GM18907 (cell line): ENCODE data around the gene RPS21.
"Not testable (repeated sequence)": the region's sequence is repeated elsewhere in the genome, so short reads cannot be mapped to it uniquely, and the experiment has no call there.

ENCODE experiments used
- ATAC-seq: cut with Tn5 transposase; IDR thresholded peaks from one replicate; pipeline ENCODE4 v1.9.1; 2021; ENCODE audit warnings: mild to moderate bottlenecking, moderate library complexity; ENCODE audit not compliant: unreplicated experiment

RPS21 gene

GRCh38 chr20:62423326-62423706 is 36.4 kb downstream of the RPS21 start:
- ATAC-seq = no peak

- ATAC-seq = no peak
Measured at GRCh38 chr20:62424249-62425107, 37.6 kb downstream of the RPS21 start.

- no peak for ATAC-seq
Measured at GRCh38 chr20:62425281-62426058, 38.6 kb downstream of the RPS21 start.

- not testable (repeated sequence) for ATAC-seq
Measured at GRCh38 chr20:62426059-62426348, 39.1 kb downstream of the RPS21 start.

- no peak for ATAC-seq
Measured at GRCh38 chr20:62426699-62427131, 39.8 kb downstream of the RPS21 start.

- no peak for ATAC-seq
Measured at GRCh38 chr20:62427172-62428001, 40.5 kb downstream of the RPS21 start, which contains the start of gene RBBP8NL. RBBP8NL (minus strand) TSS chr20:62427539; CDS start chr20:62419647, 7,892 bp downstream.

GRCh38 chr20:62428002-62428372 is 41.1 kb downstream of the RPS21 start:
- ATAC-seq = no peak

- ATAC-seq = no peak
Measured at GRCh38 chr20:62428396-62429295, 41.7 kb downstream of the RPS21 start.

GRCh38 chr20:62429455-62430310 is 42.8 kb downstream of the RPS21 start:
- ATAC-seq = no peak

GRCh38 chr20:62430311-62430853 is 43.5 kb downstream of the RPS21 start:
- no peak for ATAC-seq

- no peak for ATAC-seq
Measured at GRCh38 chr20:62430866-62431447, 44.1 kb downstream of the RPS21 start.

GRCh38 chr20:62433658-62434497 is 47.0 kb downstream of the RPS21 start:
- no peak for ATAC-seq

- no peak for ATAC-seq
Measured at GRCh38 chr20:62436692-62437091, 49.8 kb downstream of the RPS21 start.

- ATAC-seq = no peak
Measured at GRCh38 chr20:62437496-62437895, 50.6 kb downstream of the RPS21 start.

- ATAC-seq = no peak
Measured at GRCh38 chr20:62437927-62438326, 51.0 kb downstream of the RPS21 start.
